GM19328 (cell line): ENCODE measurements around the gene RAB23.

Source experiments
- ATAC-seq: cut with Tn5 transposase; IDR thresholded peaks from one replicate; pipeline ENCODE4 v1.9.1; 2021; ENCODE audit warnings: mild to moderate bottlenecking, moderate library complexity; ENCODE audit not compliant: unreplicated experiment

RAB23 gene

GRCh38 chr6:57221936-57222742 lies at the start of gene RAB23:
TSS of gene RAB23 (minus strand) at chr6:57222307. CDS start at chr6:57210380, 11,927 bp downstream.
- peak; percentile 76 for ATAC-seq

DNA sequence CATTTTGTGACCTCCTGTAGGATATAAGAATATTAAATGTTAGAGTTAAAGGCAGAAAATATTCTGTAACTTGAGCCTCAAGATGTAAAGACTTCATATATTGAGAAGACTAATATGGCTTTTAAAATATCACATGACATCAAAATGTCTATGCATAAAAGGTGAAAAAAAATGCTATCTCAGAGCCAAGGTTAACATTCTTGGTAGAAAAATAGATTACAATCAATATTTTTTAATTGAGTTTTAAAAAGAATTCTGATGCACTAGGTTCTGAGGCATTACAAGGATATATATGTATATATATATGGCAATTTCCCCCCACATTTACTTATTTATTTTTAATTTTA lies 46.2 kb upstream of the RAB23 start:
- no peak for ATAC-seq

- ATAC-seq = no peak
Observed at GRCh38 chr6:57267586-57268293, 45.6 kb upstream of the RAB23 start.

DNA sequence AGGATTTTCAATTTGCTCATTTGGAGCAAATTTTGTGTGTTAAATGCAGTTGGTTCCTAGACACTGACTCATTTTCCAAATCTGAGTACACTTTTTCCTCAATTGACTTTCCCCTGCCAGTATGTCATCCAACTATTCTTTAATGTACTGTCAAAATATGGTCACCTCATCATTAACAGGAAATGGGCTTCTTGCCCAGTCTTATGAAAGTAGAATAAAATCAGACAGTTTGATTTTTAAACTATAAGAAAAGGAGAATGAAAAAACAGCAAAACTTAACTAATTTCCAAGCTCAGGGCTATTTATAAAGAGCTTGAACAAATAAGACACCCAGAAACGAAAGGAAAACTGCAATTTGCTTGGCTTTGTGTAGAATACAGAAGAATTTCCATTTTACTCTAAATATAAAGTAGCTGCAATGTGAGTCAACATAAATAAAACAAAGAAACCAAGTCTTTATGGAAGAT lies 43.7 kb upstream of the RAB23 start:
- ATAC-seq = no peak

GRCh38 chr6:57263739-57264138 lies 41.6 kb upstream of the RAB23 start:
- no peak for ATAC-seq

DNA sequence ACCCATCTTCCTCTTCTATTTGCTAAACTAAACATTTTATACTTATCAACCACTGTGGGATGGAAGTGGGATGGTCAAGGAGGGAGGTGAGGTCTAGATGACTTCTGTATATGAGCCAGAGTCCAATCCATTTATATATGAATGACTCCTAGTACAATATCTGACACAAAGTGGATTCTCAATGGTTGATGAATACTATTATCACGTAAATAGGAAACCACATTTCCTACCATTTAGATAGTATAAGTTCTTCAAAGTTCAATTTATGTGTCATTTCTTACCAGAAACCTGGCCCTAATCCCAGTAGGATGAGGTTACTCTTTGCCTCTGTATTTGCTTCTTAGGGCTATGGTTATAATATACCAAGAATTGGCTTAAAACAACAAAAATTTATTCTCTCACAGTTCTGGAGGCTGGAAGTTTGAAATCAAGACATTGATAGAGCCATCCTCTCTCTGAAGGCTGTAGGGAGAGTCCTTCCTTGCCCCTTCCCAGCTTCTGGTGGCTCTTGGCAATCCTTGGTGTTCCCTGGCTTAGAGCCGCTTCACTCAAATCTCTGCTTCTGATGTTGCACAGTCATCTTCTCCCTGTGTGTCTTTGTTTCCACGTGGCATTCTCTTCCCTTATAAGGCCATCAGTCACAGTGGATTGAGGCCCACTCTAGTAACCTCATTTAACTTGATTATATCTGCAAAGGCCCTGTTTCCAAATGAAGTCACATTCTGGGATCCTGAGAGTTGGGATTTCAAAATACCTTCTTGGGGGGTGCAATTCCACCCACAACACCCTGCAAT lies 41.0 kb upstream of the RAB23 start:
- no peak for ATAC-seq

GRCh38 chr6:57262488-57262887 lies 40.4 kb upstream of the RAB23 start:
- no peak for ATAC-seq

- ATAC-seq = no peak
Observed at GRCh38 chr6:57261926-57262325, 39.8 kb upstream of the RAB23 start.

- ATAC-seq = no peak
Observed at GRCh38 chr6:57259064-57259463, 37.0 kb upstream of the RAB23 start.

DNA sequence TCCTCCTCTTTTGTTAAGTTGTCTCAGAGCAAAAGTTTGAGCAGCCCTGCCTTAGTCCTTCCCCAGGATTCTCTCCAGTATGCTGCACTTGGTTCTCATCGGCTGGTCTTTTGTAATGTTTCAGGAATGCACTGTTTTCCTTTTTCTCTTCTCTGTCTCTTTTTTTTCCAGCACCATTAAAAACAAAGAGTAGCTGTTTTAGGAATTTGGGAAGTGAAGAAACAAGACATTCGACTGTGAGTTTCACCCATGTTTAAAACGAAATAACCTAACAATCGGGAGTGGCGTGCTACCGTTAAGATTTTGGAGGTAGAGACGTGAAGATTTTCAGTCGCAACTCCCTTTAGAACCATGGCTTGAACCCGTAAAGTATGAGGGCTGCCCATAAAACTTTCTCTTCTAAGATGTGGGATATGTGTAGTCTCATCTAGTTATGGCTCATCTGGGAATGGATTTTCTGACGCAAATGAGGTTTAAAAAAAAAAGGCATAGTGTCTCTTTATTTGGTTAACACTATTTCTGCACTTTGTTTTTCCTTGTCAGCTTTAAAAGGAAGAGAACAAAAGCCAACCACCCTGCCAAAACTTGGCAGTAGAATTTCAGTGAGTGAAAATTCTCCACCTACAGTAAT lies 35.9 kb upstream of the RAB23 start:
- ATAC-seq = no peak

- no peak for ATAC-seq
Observed at GRCh38 chr6:57256541-57256940, 34.4 kb upstream of the RAB23 start.

- ATAC-seq = no peak
Observed at GRCh38 chr6:57255451-57256169, 33.5 kb upstream of the RAB23 start.

GRCh38 chr6:57254055-57254717 lies 32.1 kb upstream of the RAB23 start:
- no peak for ATAC-seq

DNA sequence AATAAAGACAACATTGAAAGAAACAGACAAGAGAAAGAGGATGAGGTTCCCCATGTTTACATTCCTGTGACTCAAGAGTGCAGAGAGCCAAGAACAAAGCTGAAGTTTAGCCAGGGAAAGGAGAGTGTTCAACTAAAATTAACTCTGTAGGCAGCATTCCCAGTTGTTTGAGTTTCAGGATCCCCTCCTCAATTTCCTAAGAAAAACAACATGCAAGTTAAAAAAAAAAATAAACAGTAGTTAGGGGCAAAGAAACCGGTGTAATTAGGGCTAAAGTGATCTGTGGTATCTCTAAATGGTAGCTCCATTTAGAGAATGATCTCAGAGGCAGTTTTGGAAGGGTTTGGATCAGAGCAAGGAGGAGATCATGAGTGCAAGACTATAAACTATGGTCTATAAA lies 30.9 kb upstream of the RAB23 start:
- no peak for ATAC-seq

DNA sequence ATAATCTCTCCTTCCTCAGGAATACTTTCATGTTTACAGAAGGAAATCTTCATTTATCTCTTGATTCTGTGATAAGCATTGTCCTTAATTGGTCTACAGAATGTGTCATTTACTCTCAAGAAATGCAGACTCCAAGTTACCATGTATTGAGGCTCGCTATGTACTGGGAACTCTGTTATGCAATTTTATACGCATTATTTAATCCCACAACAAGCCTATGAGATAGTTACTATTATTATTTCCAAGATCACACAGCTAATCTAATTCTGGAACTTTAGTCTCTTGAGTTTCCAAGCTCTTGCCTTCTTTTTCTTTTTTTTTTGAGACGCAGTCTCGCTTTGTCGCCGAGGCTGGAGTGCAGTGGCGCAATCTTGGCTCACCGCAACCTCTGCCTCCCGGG lies 30.0 kb upstream of the RAB23 start:
- no peak for ATAC-seq

DNA sequence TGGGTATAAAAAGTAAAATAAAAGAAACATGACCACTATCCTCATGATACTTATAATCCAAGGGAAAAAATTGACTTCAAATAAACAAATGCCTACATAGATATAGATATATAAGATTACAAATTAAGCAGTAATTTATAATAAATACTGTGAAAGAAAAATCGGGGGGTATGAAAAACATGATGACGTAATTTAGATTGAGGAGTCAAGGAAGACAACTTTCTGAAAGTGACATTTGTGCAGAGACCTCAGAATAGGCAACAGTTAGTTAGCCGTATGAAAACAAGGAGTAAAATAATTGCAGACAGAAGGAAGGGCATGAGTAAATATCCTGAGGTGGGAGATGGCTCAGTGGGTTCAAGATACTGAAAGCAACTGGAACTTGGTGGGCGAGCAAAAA lies 28.2 kb upstream of the RAB23 start:
- ATAC-seq = no peak

DNA sequence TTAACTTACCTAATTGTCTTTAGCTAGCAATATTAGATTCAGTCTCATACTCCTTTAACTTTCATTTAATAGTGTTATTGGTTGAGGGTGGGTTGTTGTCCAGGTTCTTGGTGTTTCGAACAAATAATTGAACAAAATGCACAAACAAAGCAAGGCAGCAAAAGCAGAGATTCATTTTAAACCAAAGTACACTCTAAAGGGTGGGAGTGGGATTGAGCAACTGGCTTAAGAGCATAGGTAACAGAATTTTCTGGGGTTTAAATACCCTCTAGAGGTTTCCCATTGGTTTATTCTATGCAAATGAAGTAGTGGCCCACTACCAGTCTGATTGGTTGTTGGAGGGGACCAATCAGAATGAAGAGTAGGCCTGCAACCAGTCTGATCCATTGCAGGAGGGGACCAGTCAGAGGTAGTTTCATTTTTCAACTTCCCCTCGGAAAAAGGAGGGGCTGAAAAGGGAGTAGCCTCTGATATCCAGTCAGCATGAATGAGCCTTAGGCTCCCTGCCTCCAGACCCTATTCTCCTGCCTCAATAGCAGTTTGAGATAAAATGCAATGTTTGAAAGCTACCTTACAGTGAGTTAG lies 26.3 kb upstream of the RAB23 start:
- ATAC-seq = no peak

DNA sequence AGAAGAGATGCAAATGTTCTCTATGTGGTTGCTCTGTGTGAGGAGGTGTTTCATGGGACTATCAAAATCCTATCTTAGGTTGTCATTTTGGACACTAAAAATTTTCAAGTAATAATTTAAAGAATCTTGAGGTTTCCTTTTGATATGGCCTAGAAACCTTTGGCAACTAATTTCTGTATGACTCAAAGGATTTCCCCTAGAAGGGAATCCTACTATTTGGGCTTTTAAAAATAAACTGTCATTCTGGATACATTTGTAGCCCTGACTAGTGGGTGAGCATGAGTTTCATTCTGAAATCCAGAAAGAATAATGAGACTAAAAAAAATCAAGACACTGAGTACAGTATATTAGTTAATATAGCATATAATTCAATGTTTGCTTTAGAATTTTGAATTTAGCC lies 25.5 kb upstream of the RAB23 start:
- no peak for ATAC-seq

DNA sequence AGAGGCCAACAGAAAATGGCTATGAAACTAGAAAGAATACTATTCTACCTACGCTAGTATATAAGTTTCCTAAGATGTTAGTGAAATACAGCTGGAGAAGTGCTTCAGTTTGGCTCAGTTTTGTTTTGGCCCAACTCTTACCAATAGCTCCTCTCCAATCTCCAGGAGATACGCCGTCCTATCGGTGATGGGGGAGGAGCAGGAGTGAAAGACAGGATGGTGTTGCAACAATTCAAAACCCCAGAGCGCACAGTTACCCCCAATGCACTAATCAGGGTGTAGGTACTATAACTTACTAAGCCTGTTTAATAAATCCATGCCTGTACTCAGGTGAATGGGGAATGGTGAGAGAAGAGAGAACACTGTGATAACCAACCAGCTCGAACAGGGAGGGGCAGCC lies 24.2 kb upstream of the RAB23 start:
- ATAC-seq = no peak

- ATAC-seq = no peak
Observed at GRCh38 chr6:57243954-57244353, 21.8 kb upstream of the RAB23 start.
